ENCODE data around the gene GRIK4. TPM values are rescaled to one million over a fixed set of nuclear protein-coding genes. Genes with fewer than 3 reads are reported as not detected.
A peak's percentile ranks its signal among the peaks of the same experiment; 100 is the strongest.

Gene GRIK4
- total and polyA plus RNA-seq, 8 donors, result 0.06 to 0.31 TPM; not detected in 6

GRCh38 chr11:120942701-120943100 lies 431.2 kb downstream of the GRIK4 start:
- 71 to 83% (median 78%) methylated on average over 2 of the region's 2 CpGs for WGBS, 5 donors
- intact Hi-C loops (cut with DNase I; ENCODE audit: low total_unique reads), result no loop called here
- H3K36me3 ChIP-seq, result no peaks in the 10 kb centered on the region
- H3K9me3 ChIP-seq, result peaks cover 0 to 19% (median 15%) of the 10 kb centered on the region in 4 donors
- H3K4me3 ChIP-seq, result no peak overlapping the region
- no peak for DNase-seq
- H3K4me1 ChIP-seq, result no peaks in the 10 kb centered on the region
- H3K27me3 ChIP-seq, result peaks cover 0 to 23% (median 0%) of the 10 kb centered on the region in 3 donors
- TF ChIP-seq EP300 (IDR thresholded peaks at IDR 0.05) (no peak), CTCF (IDR thresholded peaks at IDR 0.05) (no peak), POLR2A (IDR thresholded peaks at IDR 0.05) (no peak), POLR2AphosphoS5 (IDR thresholded peaks at IDR 0.05) (no peak)
- no peak overlapping the region for H3K27ac ChIP-seq

- Histone ChIP-seq H3K4me3 (no peak overlapping the region), H3K4me1 (no peaks in the 10 kb centered on the region), H3K27ac (no peak overlapping the region), H3K9me3 (peaks cover 0 to 19% (median 15%) of the 10 kb centered on the region in 4 donors), H3K36me3 (no peaks in the 10 kb centered on the region), H3K27me3 (peaks cover 0 to 28% (median 0%) of the 10 kb centered on the region in 3 donors)
- intact Hi-C loops (cut with DNase I; ENCODE audit: low total_unique reads), result no loop called here
- DNase-seq, result no peak
- 79 to 83% (median 80%) methylated on average over 5 of the region's 5 CpGs for WGBS, 5 donors
- TF ChIP-seq POLR2AphosphoS5 (IDR thresholded peaks at IDR 0.05), result no peak
- no peak for TF ChIP-seq POLR2A (IDR thresholded peaks at IDR 0.05)
- TF ChIP-seq CTCF (IDR thresholded peaks at IDR 0.05), result no peak
- no peak for TF ChIP-seq EP300 (IDR thresholded peaks at IDR 0.05)
These were observed 433.5 kb downstream of the GRIK4 start for GRCh38 chr11:120945042-120945441.

GRCh38 chr11:120950880-120951279 lies 439.3 kb downstream of the GRIK4 start:
- H3K27ac ChIP-seq, result no peak overlapping the region
- peaks cover 0 to 1% (median 0%) of the 10 kb centered on the region in 4 donors for H3K9me3 ChIP-seq
- no peak for DNase-seq
- no peaks in the 10 kb centered on the region for H3K36me3 ChIP-seq
- no peak overlapping the region for H3K4me3 ChIP-seq
- H3K4me1 ChIP-seq, result peaks cover 6 to 7% (median 6%) of the 10 kb centered on the region in 4 donors
- peaks cover 0 to 30% (median 0%) of the 10 kb centered on the region in 3 donors for H3K27me3 ChIP-seq
- TF ChIP-seq POLR2AphosphoS5 (IDR thresholded peaks at IDR 0.05), result no peak
- no peak for TF ChIP-seq CTCF (IDR thresholded peaks at IDR 0.05)
- TF ChIP-seq POLR2A (IDR thresholded peaks at IDR 0.05), result no peak
- no peak for TF ChIP-seq EP300 (IDR thresholded peaks at IDR 0.05)
- intact Hi-C loops (cut with DNase I; ENCODE audit: low total_unique reads), result no loop called here
- 59 to 74% (median 66%) methylated on average over 6 of the region's 6 CpGs for WGBS, 5 donors

- H3K9me3 ChIP-seq, result no peaks in the 10 kb centered on the region
- peak overlapping the region in 1 of 4 donors; percentile 20 for H3K4me3 ChIP-seq
- H3K27me3 ChIP-seq, result peaks cover 0 to 28% (median 0%) of the 10 kb centered on the region in 3 donors
- peak; percentile 73 to 91 for DNase-seq
- WGBS, 5 donors, result 14 to 19% (median 18%) methylated on average over 15 to 20 of the region's 20 CpGs
- intact Hi-C loops (cut with DNase I; ENCODE audit: low total_unique reads), result no loop called here
- TF ChIP-seq CTCF (IDR thresholded peaks at IDR 0.05) (peak in 5 of 7 experiments; percentile 49 to 75 (median 67)), EP300 (IDR thresholded peaks at IDR 0.05) (no peak)
- no peak overlapping the region for H3K27ac ChIP-seq
- H3K36me3 ChIP-seq, result no peaks in the 10 kb centered on the region
- peaks cover 6 to 7% (median 6%) of the 10 kb centered on the region in 4 donors for H3K4me1 ChIP-seq
These were observed 441.2 kb downstream of the GRIK4 start for GRCh38 chr11:120952461-120953434.
